Endodermal cell (in vitro differentiated cells): ENCODE measurements around the gene TAF4B. TPM values are rescaled to one million over a fixed set of nuclear protein-coding genes. Genes with fewer than 3 reads are reported as not detected.
"Not testable (repeated sequence)": the region's sequence is repeated elsewhere in the genome, so short reads cannot be mapped to it uniquely, and the experiment has no call there.

ENCODE experiments used
- DNase-seq: peaks from one replicate; pipeline ENCODE4 v3.0.0-alpha.2; 2017
- H3K27ac ChIP-seq: 2 replicates; pipeline ENCODE4 v1.5.1; 2013; ENCODE audit warnings: mild to moderate bottlenecking, low read depth, low read length, moderate library complexity
- H3K27me3 ChIP-seq: 2 replicates; pipeline ENCODE4 v1.6.1; 2013; ENCODE audit warnings: mild to moderate bottlenecking, low read length, moderate library complexity; ENCODE audit not compliant: insufficient read depth, control insufficient read depth, poor library complexity, severe bottlenecking
- H3K36me3 ChIP-seq: 2 replicates; pipeline ENCODE4 v1.7.0; 2013; ENCODE audit warnings: mild to moderate bottlenecking, low read length, moderate library complexity; ENCODE audit not compliant: control insufficient read depth, insufficient read depth
- H3K4me1 ChIP-seq: one replicate; pipeline ENCODE4 v1.7.0; 2013; ENCODE audit warnings: low read length; ENCODE audit not compliant: control insufficient read depth, insufficient read depth
- H3K4me3 ChIP-seq: 2 replicates; pipeline ENCODE4 v1.5.1; 2013; ENCODE audit warnings: mild to moderate bottlenecking, low read length, moderate library complexity
- H3K9ac ChIP-seq: 2 replicates; pipeline ENCODE4 v1.6.1; 2013; ENCODE audit warnings: mild to moderate bottlenecking, low read length, moderate library complexity; ENCODE audit not compliant: poor library complexity, severe bottlenecking; ENCODE audit errors: extremely low read depth
- H3K9me3 ChIP-seq: 2 replicates; pipeline ENCODE4 v1.6.1; 2013; ENCODE audit warnings: mild to moderate bottlenecking, low read length, moderate library complexity; ENCODE audit not compliant: control insufficient read depth
- H3K27ac Mint-ChIP-seq: 2 replicates; pipeline ENCODE4 v1.8.0; 2020; ENCODE audit warnings: mixed read lengths
- H3K27me3 Mint-ChIP-seq: 2 replicates; pipeline ENCODE4 v1.8.0; 2021; ENCODE audit warnings: mild to moderate bottlenecking, mixed read lengths; ENCODE audit not compliant: insufficient read depth
- H3K36me3 Mint-ChIP-seq: 2 replicates; pipeline ENCODE4 v1.8.0; 2020; ENCODE audit warnings: low read depth, mixed read lengths
- H3K4me1 Mint-ChIP-seq: 2 replicates; pipeline ENCODE4 v1.8.0; 2020; ENCODE audit warnings: mixed read lengths
- H3K4me3 Mint-ChIP-seq: 2 replicates; pipeline ENCODE4 v1.8.0; 2020; ENCODE audit warnings: mild to moderate bottlenecking, moderate library complexity, mixed read lengths
- H3K9me3 Mint-ChIP-seq: 2 replicates; pipeline ENCODE4 v1.8.0; 2020; ENCODE audit warnings: mild to moderate bottlenecking, mixed read lengths
- WGBS, 2 experiments: methylation state at CpG; one replicate each; pipeline versions ENCODE4 v1.1.5 to v1.1.7; 2013; ENCODE audit warnings: missing lambda C conversion rate in 2 of 2, mixed read lengths in 1 of 2; ENCODE audit not compliant: insufficient coverage in 1 of 2, insufficient read length in 1 of 2; 5-methylcytosine and 5-hydroxymethylcytosine counted together
- total RNA-seq, 2 donors: library from RNA; stranded (reverse); fragmentation: NEBNext Ultra II Directional in 1 of 2; extraction: Animal tissue kit (Norgen Biotek cat#: 25700) in 1 of 2; gene quantifications; 2 replicates in 1 of 2; 3 replicates in 1 of 2; pipeline ENCODE4 v1.2.1, GENCODE V29; 2021
- TF ChIP-seq, protein P1 (sequence below): fragments of 200-600 bp; sonication (generic); conservative IDR thresholded peaks from 2 replicates; pipeline ENCODE4 v1.5.0; 2021; ENCODE audit warnings: antibody characterized with exemption, mild to moderate bottlenecking

TAF4B gene
- total RNA-seq, 2 donors from 2014 or later: 6.9 to 7.7 TPM

DNA sequence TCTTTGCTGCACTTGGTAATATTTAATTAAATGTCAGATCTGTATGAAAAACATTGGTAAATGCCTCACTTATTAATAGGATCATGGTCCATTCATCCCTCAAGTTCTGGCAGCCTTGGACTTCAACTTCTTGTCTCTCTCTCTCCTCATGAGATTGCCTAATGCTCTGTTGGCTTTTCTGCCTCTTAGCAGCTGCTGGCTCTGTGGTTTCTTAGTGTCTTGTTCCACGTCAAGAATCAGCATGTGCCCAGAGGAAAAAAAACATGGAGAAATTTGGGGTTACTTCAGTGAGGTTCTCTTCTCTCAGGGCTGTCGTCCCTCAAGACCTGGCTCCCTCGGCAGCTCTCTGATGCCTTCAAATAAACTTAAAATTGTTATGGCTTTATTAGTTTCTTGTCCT, 75.4 kb downstream of the TAF4B start:
- WGBS, 2 experiments: 91 to 92% methylated on average over 2 to 3 of the region's 3 CpGs
- Mint-ChIP-seq H3K27me3 (no peaks in the 10 kb centered on the region), H3K4me1 (no peaks in the 10 kb centered on the region), H3K27ac (no peak overlapping the region), H3K4me3 (no peak overlapping the region), H3K36me3 (peaks cover 11% of the 10 kb centered on the region), H3K9me3 (no peaks in the 10 kb centered on the region)
- Histone ChIP-seq H3K36me3 (no peaks in the 10 kb centered on the region), H3K9me3 (peaks cover 8% of the 10 kb centered on the region), H3K27me3 (no peaks in the 10 kb centered on the region), H3K4me3 (no peak overlapping the region), H3K4me1 (no peaks in the 10 kb centered on the region), H3K27ac (no peak overlapping the region), H3K9ac (no peak overlapping the region)
- no peak for DNase-seq
- TF ChIP-seq, protein P1, sequence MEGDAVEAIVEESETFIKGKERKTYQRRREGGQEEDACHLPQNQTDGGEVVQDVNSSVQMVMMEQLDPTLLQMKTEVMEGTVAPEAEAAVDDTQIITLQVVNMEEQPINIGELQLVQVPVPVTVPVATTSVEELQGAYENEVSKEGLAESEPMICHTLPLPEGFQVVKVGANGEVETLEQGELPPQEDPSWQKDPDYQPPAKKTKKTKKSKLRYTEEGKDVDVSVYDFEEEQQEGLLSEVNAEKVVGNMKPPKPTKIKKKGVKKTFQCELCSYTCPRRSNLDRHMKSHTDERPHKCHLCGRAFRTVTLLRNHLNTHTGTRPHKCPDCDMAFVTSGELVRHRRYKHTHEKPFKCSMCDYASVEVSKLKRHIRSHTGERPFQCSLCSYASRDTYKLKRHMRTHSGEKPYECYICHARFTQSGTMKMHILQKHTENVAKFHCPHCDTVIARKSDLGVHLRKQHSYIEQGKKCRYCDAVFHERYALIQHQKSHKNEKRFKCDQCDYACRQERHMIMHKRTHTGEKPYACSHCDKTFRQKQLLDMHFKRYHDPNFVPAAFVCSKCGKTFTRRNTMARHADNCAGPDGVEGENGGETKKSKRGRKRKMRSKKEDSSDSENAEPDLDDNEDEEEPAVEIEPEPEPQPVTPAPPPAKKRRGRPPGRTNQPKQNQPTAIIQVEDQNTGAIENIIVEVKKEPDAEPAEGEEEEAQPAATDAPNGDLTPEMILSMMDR: no peak

DNA sequence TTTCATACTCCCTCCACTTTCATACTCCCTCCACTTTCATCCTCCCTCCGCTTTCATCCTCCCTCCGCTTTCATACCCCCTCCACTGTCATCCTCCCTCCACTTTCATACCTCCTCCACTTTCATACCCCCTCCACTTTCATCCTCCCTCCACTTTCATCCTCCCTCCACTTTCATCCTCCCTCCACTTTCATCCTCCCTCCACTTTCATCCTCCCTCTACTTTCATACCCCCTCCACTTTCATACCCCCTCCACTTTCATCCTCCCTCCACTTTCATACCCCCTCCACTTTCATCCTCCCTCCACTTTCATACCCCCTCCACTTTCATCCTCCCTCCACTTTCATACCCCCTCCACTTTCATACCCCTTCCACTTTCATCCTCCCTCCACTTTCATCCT, 77.0 kb downstream of the TAF4B start:
- not testable (repeated sequence) for DNase-seq, H3K36me3 ChIP-seq, H3K4me1 Mint-ChIP-seq, H3K4me3 ChIP-seq, H3K27me3 Mint-ChIP-seq, H3K36me3 Mint-ChIP-seq, H3K9me3 ChIP-seq, H3K4me1 ChIP-seq, H3K27me3 ChIP-seq, H3K9me3 Mint-ChIP-seq, H3K27ac Mint-ChIP-seq, H3K27ac ChIP-seq, H3K9ac ChIP-seq, H3K4me3 Mint-ChIP-seq
- 67% methylated on average over 2 of the region's 2 CpGs; no CpG with 5 or more reads in 1 of the 2 experiments for WGBS, 2 experiments

DNA sequence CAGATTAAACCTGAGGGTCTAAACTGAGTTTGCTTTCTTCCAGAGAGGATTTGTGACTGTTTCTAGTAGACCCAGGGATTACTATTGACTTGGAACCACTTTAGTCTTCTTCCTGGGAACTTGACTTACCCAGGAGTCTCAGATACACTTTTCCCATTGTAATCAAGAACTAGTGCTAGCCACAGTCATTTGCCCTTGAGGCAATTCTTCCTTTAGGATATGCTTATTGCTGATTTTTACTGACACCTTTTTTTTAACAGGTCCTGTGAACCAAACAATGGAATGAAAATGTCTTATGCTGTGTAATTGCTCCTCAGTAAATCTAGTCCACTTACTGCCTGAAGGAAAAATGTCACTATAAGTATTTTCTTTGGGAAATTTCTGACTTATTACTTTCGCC, 78.3 kb downstream of the TAF4B start:
- H3K9me3 Mint-ChIP-seq: no peaks in the 10 kb centered on the region
- TF ChIP-seq, protein P1: no peak
- no peaks in the 10 kb centered on the region for H3K27me3 Mint-ChIP-seq
- no peaks in the 10 kb centered on the region for H3K4me1 Mint-ChIP-seq
- no peak overlapping the region for H3K4me3 ChIP-seq
- no peaks in the 10 kb centered on the region for H3K9me3 ChIP-seq
- no peak overlapping the region for H3K27ac ChIP-seq
- DNase-seq: no peak
- no peak overlapping the region for H3K27ac Mint-ChIP-seq
- H3K4me3 Mint-ChIP-seq: no peak overlapping the region
- H3K4me1 ChIP-seq: no peaks in the 10 kb centered on the region
- no peak overlapping the region for H3K9ac ChIP-seq
- no CpG with 5 or more reads among the region's 1 CpG for WGBS, 2 experiments
- no peaks in the 10 kb centered on the region for H3K27me3 ChIP-seq
- H3K36me3 Mint-ChIP-seq: peaks cover 5% of the 10 kb centered on the region
- H3K36me3 ChIP-seq: no peaks in the 10 kb centered on the region

DNA sequence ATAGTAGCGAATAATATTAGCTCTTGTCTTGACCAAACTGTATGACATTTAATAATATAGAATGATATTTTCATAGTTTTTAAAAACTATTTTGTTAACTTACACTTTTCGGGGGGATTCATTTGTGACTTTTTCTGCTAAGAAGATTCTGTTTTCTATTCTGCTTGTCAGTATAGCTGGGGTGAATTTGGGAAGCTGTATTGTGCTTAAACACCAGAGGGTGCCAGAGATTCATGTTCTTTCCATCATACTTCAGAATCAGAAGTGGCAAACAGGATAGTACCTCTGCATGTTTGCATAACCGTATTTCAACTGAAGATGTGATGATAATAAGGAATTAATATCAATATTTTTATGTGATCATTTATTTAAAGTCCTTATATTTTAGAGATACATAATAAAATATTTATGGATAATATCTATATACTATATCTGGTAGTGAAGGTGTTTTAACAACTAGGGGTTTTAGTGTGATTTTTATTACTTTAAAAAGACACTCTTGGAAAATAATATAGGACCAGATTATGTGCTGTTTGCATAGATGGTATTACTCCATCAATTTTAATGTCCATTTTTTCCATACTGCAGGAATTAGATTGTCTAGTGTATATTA, 81.0 kb downstream of the TAF4B start:
- DNase-seq: peak; percentile 60
- H3K9me3 ChIP-seq: no peaks in the 10 kb centered on the region
- TF ChIP-seq, protein P1: peak; percentile 88
- H3K9me3 Mint-ChIP-seq: no peaks in the 10 kb centered on the region
- H3K4me1 Mint-ChIP-seq: peaks cover 7% of the 10 kb centered on the region
- 33% methylated on average over 1 of the region's 3 CpGs; no CpG with 5 or more reads in 1 of the 2 experiments for WGBS, 2 experiments
- H3K27ac Mint-ChIP-seq: no peak overlapping the region
- H3K4me1 ChIP-seq: peaks cover 2% of the 10 kb centered on the region
- no peak overlapping the region for H3K27ac ChIP-seq
- no peaks in the 10 kb centered on the region for H3K36me3 ChIP-seq
- H3K27me3 Mint-ChIP-seq: no peaks in the 10 kb centered on the region
- H3K4me3 Mint-ChIP-seq: no peak overlapping the region
- H3K36me3 Mint-ChIP-seq: peaks cover 5% of the 10 kb centered on the region
- no peak overlapping the region for H3K9ac ChIP-seq
- H3K27me3 ChIP-seq: no peaks in the 10 kb centered on the region
- H3K4me3 ChIP-seq: no peak overlapping the region
